SU-DHL-6 (cell line): ENCODE results near the gene LRRK2.

ENCODE experiments used
- EZH2phosphoT487 ChIP-seq: fragments of 200-600 bp; sonication (generic), shearing (Covaris generic); conservative IDR thresholded peaks from 2 replicates; pipeline ENCODE4 v1.6.1; 2018; ENCODE audit warnings: mild to moderate bottlenecking, antibody characterized with exemption, low read length, moderate library complexity, mixed read lengths
- TF ChIP-seq, protein P1 (sequence below): fragments of 200-600 bp; sonication (generic); IDR thresholded peaks from one replicate; pipeline ENCODE4 v1.5.1; 2017; ENCODE audit warnings: antibody characterized with exemption, mild to moderate bottlenecking, low read length, moderate library complexity; ENCODE audit not compliant: insufficient read depth, poor library complexity, severe bottlenecking

DNA sequence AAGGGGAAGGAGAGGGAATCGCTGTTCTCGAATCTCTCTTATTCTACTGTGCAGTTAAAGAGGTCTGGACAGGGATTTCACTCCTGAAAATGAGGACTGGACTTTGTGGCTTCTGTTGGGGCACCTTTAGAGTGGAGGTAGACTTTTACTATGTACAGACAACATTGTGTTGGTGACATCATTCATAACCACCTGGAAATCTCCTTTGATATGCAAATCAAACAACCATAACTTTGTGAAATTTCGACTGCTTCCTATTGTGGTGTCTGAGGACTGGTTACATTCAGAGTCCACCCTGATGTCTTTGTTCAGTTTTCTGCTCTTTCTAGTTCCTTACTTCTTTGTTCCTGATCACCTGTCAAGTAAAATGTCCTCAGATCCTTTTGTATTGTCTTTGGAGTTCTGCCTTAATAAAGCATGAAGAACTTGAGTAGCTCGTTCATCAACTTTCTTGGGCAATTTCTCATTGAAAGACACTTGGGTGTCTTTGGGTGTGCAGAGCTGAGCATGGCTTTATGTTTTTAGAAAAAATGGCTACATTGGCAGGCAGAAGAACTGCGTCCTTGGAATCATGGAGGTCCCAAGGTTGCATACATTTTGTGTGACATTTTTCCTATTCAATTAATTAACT, 29.8 kb downstream of the LRRK2 start:
- TF ChIP-seq, protein P1, sequence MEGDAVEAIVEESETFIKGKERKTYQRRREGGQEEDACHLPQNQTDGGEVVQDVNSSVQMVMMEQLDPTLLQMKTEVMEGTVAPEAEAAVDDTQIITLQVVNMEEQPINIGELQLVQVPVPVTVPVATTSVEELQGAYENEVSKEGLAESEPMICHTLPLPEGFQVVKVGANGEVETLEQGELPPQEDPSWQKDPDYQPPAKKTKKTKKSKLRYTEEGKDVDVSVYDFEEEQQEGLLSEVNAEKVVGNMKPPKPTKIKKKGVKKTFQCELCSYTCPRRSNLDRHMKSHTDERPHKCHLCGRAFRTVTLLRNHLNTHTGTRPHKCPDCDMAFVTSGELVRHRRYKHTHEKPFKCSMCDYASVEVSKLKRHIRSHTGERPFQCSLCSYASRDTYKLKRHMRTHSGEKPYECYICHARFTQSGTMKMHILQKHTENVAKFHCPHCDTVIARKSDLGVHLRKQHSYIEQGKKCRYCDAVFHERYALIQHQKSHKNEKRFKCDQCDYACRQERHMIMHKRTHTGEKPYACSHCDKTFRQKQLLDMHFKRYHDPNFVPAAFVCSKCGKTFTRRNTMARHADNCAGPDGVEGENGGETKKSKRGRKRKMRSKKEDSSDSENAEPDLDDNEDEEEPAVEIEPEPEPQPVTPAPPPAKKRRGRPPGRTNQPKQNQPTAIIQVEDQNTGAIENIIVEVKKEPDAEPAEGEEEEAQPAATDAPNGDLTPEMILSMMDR, result no peak
- no peak for TF ChIP-seq EZH2phosphoT487
